Measurements from ENCODE around the gene IFNAR2. TPM values are rescaled to one million over a fixed set of nuclear protein-coding genes. Genes with fewer than 3 reads are reported as not detected.

The IFNAR2 gene
- total RNA-seq, 1 experiment from 2014 or later = 12.3 TPM

GRCh38 chr21:33230545-33231324, 997 bp downstream of the IFNAR2 start:
- Histone ChIP-seq H3K36me3 (ENCODE audit: control insufficient read depth in 1 of 2, insufficient read depth in 2 of 2, low read length in 2 of 2) (no peaks in the 10 kb centered on the region), H3K4me3 (replicated peaks in 1 of 2; ENCODE audit: low read depth in 1 of 2, low read length in 2 of 2) (peak overlapping the region; percentile 80), H3K9me3 (ENCODE audit: control insufficient read depth in 1 of 2, insufficient read depth in 1 of 2, low read depth in 1 of 2, low read length in 2 of 2) (no peaks in the 10 kb centered on the region), H3K4me2 (ENCODE audit: low read length) (peak overlapping the region; percentile 83), H3K4me1 (ENCODE audit: control insufficient read depth in 1 of 2, insufficient read depth in 2 of 2, low read length in 2 of 2) (peaks cover 9 to 17% of the 10 kb centered on the region in 2 experiments; a peak in 3 of 4 replicates), H3K9ac (ENCODE audit: low read length) (peak overlapping the region; percentile 75), H3K27ac (ENCODE audit: low read depth, low read length) (peak overlapping the region; percentile 83), H2AFZ (ENCODE audit: low read depth, low read length, poor library complexity, severe bottlenecking) (no peak overlapping the region), H3K79me2 (ENCODE audit: insufficient read depth, low read length) (peaks cover 15% of the 10 kb centered on the region), H3K27me3 (ENCODE audit: insufficient read depth, low read length) (no peaks in the 10 kb centered on the region), H3K9me2 (ENCODE audit: insufficient read depth) (no peaks in the 10 kb centered on the region), H4K20me1 (ENCODE audit: insufficient read depth) (no peaks in the 10 kb centered on the region)
- POLR2A ChIA-PET = no interaction called here
- intact Hi-C loops (cut with micrococcal nuclease) = no loop called here
- DNase-seq (ENCODE audit: low read depth, low spot score) (no peak), ATAC-seq (peak; percentile 26)
- no TSS peak for BruUV-seq (replicated peaks)
- RAD21 ChIA-PET (ENCODE audit: low non-redundant PET in 1 of 2, low total read pairs in 2 of 2, uncharacterized antibody in 2 of 2, unreplicated experiment in 2 of 2) = no interaction called here
- no peak for TF ChIP-seq ZBTB33 (IDR thresholded peaks at IDR 0.05; ENCODE audit: extremely low read depth, insufficient replicate concordance, low read length)
- peak in 1 of 3 experiments; percentile 17; a peak in 1 of 6 replicates for TF ChIP-seq CTCF (IDR thresholded peaks at IDR 0.05 in 2 of 3, conservative IDR thresholded peaks at IDR 0.05 in 1 of 3; ENCODE audit: borderline replicate concordance in 1 of 3, insufficient read depth in 1 of 3, low read depth in 2 of 3, low read length in 2 of 3)
- TF ChIP-seq POLR2AphosphoS5 (IDR thresholded peaks at IDR 0.05; ENCODE audit: low read depth, low read length) = no peak
- CTCF ChIA-PET = interaction anchor here (0.9 kb wide), 1 partner anchor 131 kb away, joined by 3 read pairs; no protein-coding TSS in a partner anchor
